ENCODE data around the gene VEGFD.

The VEGFD gene

GRCh38 chrX:15358533-15358932 is 25.7 kb downstream of the VEGFD start:
- H3K27me3 ChIP-seq (ENCODE audit: control insufficient read depth in 1 of 2, insufficient read depth in 2 of 2, low read length in 2 of 2): peaks cover 0 to 3% of the 10 kb centered on the region in 2 donors
- no peaks in the 10 kb centered on the region for H3K4me1 ChIP-seq (ENCODE audit: control insufficient read depth, insufficient read depth, low read length)
- H3K9ac ChIP-seq (ENCODE audit: low read length in 2 of 2): no peak overlapping the region
- H3K36me3 ChIP-seq (ENCODE audit: control insufficient read depth in 2 of 2, insufficient read depth in 2 of 2, low read length in 2 of 2): no peaks in the 10 kb centered on the region
- no peak overlapping the region for H3K27ac ChIP-seq (ENCODE audit: low read length)
- H3K4me3 ChIP-seq (ENCODE audit: low read length in 2 of 2): no peak overlapping the region
- H3K9me3 ChIP-seq (ENCODE audit: control insufficient read depth in 2 of 2, low read length in 2 of 2): no peaks in the 10 kb centered on the region

DNA sequence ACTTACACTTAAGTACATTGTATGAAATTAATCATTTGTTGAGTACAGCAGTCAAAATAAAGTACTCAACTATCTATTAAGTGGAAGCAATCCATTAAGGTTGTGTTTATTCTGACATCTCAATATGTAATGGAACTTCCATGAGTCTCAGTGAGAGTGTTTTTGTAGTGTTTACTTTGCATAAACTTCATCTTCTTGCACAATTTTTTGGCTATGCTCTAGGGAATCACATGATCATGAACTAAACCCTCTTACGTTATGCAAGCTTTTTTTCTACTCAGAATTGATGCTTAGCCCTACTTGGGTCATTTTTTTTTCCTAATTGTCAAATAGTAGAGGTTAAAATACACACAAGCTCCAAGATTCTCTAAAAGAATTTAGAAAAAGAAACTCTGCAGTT is 27.8 kb downstream of the VEGFD start:
- H3K27me3 ChIP-seq (ENCODE audit: control insufficient read depth in 1 of 2, insufficient read depth in 2 of 2, low read length in 2 of 2): peaks cover 0 to 3% of the 10 kb centered on the region in 2 donors
- H3K9me3 ChIP-seq (ENCODE audit: control insufficient read depth in 2 of 2, low read length in 2 of 2): no peaks in the 10 kb centered on the region
- no peak overlapping the region for H3K4me3 ChIP-seq (ENCODE audit: low read length in 2 of 2)
- H3K36me3 ChIP-seq (ENCODE audit: control insufficient read depth in 2 of 2, insufficient read depth in 2 of 2, low read length in 2 of 2): no peaks in the 10 kb centered on the region
- H3K27ac ChIP-seq (ENCODE audit: low read length): no peak overlapping the region
- H3K4me1 ChIP-seq (ENCODE audit: control insufficient read depth, insufficient read depth, low read length): no peaks in the 10 kb centered on the region
- no peak overlapping the region for H3K9ac ChIP-seq (ENCODE audit: low read length in 2 of 2)

DNA sequence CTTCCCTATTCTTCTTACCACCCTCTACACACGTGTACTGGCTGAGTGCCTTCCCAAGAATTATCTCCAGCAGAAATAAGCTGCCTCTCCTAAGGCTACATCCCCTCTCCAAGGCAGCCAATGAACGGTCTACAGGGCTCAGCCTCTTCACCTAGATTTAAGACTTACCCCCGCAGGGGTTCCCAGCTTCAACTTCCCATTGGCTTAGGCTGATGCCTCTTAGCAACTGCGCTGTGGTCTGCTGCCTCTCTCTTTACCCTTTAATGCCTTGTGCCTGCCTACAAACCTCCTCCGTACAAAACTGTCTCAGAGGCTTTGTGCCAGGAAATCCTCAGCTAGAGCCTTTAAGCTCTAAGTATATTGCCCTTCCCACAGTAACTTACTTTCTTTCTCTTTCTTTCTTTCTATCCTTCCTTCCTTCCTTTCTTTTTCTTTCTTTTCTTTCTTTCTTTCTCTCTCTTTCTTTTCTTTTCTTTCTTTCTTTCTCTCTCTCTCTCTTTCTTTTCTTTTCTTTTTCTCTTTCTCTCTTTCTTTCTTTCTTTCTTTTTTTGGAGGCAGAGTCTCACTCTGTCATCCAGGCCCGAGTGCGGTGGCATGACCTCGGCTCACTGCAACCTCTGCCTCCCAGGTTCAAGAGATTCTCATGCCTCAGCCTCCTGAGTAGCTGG is 33.8 kb downstream of the VEGFD start:
- no peak overlapping the region for H3K4me3 ChIP-seq (ENCODE audit: low read length in 2 of 2)
- no peaks in the 10 kb centered on the region for H3K36me3 ChIP-seq (ENCODE audit: control insufficient read depth in 2 of 2, insufficient read depth in 2 of 2, low read length in 2 of 2)
- H3K4me1 ChIP-seq (ENCODE audit: control insufficient read depth, insufficient read depth, low read length): no peaks in the 10 kb centered on the region
- H3K9me3 ChIP-seq (ENCODE audit: control insufficient read depth in 2 of 2, low read length in 2 of 2): no peaks in the 10 kb centered on the region
- H3K27me3 ChIP-seq (ENCODE audit: control insufficient read depth in 1 of 2, insufficient read depth in 2 of 2, low read length in 2 of 2): peaks cover 0 to 4% of the 10 kb centered on the region in 2 donors
- no peak overlapping the region for H3K27ac ChIP-seq (ENCODE audit: low read length)
- H3K9ac ChIP-seq (ENCODE audit: low read length in 2 of 2): no peak overlapping the region

DNA sequence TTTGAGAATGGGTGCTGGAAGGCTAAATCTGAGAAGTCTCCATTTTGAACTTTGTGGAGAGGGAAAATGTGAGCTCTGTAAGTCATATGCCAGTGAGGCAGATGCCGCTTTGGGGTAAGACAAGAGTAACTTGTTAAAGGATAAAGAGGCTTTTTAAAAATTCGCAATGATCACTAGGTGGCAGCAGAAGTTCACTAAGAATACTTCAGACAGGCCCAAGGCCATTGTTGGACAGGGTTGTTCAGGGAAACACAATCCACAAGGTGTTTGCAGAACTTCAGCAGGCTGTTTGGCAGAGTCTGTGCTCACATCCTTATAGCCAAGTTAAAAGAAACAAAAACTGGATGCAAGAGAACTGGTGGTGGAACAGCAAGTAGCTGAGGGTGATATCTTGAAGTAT is 35.2 kb downstream of the VEGFD start:
- no peaks in the 10 kb centered on the region for H3K4me1 ChIP-seq (ENCODE audit: control insufficient read depth, insufficient read depth, low read length)
- H3K9ac ChIP-seq (ENCODE audit: low read length in 2 of 2): no peak overlapping the region
- no peak overlapping the region for H3K4me3 ChIP-seq (ENCODE audit: low read length in 2 of 2)
- no peaks in the 10 kb centered on the region for H3K36me3 ChIP-seq (ENCODE audit: control insufficient read depth in 2 of 2, insufficient read depth in 2 of 2, low read length in 2 of 2)
- H3K9me3 ChIP-seq (ENCODE audit: control insufficient read depth in 2 of 2, low read length in 2 of 2): no peaks in the 10 kb centered on the region
- H3K27ac ChIP-seq (ENCODE audit: low read length): no peak overlapping the region
- H3K27me3 ChIP-seq (ENCODE audit: control insufficient read depth in 1 of 2, insufficient read depth in 2 of 2, low read length in 2 of 2): peaks cover 0 to 4% of the 10 kb centered on the region in 2 donors

- Histone ChIP-seq H3K27me3 (ENCODE audit: control insufficient read depth in 1 of 2, insufficient read depth in 2 of 2, low read length in 2 of 2) (peaks cover 0 to 4% of the 10 kb centered on the region in 2 donors), H3K27ac (ENCODE audit: low read length) (no peak overlapping the region), H3K9ac (ENCODE audit: low read length in 2 of 2) (no peak overlapping the region), H3K36me3 (ENCODE audit: control insufficient read depth in 2 of 2, insufficient read depth in 2 of 2, low read length in 2 of 2) (no peaks in the 10 kb centered on the region), H3K9me3 (ENCODE audit: control insufficient read depth in 2 of 2, low read length in 2 of 2) (no peaks in the 10 kb centered on the region), H3K4me1 (ENCODE audit: control insufficient read depth, insufficient read depth, low read length) (no peaks in the 10 kb centered on the region), H3K4me3 (ENCODE audit: low read length in 2 of 2) (no peak overlapping the region)
Measured at GRCh38 chrX:15345976-15346375, 38.2 kb downstream of the VEGFD start.

- Histone ChIP-seq H3K4me1 (ENCODE audit: control insufficient read depth, insufficient read depth, low read length) (no peaks in the 10 kb centered on the region), H3K4me3 (ENCODE audit: low read length in 2 of 2) (no peak overlapping the region), H3K27me3 (ENCODE audit: control insufficient read depth in 1 of 2, insufficient read depth in 2 of 2, low read length in 2 of 2) (peaks cover 0 to 4% of the 10 kb centered on the region in 2 donors), H3K9ac (ENCODE audit: low read length in 2 of 2) (no peak overlapping the region), H3K36me3 (ENCODE audit: control insufficient read depth in 2 of 2, insufficient read depth in 2 of 2, low read length in 2 of 2) (no peaks in the 10 kb centered on the region), H3K27ac (ENCODE audit: low read length) (no peak overlapping the region), H3K9me3 (ENCODE audit: control insufficient read depth in 2 of 2, low read length in 2 of 2) (no peaks in the 10 kb centered on the region)
Measured at GRCh38 chrX:15344106-15344505, 40.1 kb downstream of the VEGFD start.

DNA sequence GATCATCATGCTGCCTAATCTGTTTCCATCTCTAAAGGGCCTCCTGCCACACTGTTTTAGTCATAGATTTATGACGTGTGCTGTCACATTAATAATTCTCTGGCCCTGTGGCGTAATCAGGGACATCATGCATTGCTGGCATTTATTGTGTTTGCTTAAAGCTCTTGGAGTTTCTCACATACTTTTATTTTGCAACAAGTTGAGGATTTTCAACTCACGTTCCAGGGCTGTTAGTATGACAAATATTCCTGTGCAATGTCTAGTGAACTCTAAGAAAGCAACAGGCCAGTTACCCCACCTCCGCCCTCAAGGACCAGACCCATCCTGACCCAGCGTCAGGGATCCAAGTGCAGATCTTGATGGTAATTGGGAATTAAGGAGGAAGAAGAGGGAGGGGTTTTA is 41.1 kb downstream of the VEGFD start:
- Histone ChIP-seq H3K27me3 (ENCODE audit: control insufficient read depth in 1 of 2, insufficient read depth in 2 of 2, low read length in 2 of 2) (peaks cover 0 to 4% of the 10 kb centered on the region in 2 donors), H3K9me3 (ENCODE audit: control insufficient read depth in 2 of 2, low read length in 2 of 2) (no peaks in the 10 kb centered on the region), H3K36me3 (ENCODE audit: control insufficient read depth in 2 of 2, insufficient read depth in 2 of 2, low read length in 2 of 2) (no peaks in the 10 kb centered on the region), H3K4me1 (ENCODE audit: control insufficient read depth, insufficient read depth, low read length) (no peaks in the 10 kb centered on the region), H3K4me3 (ENCODE audit: low read length in 2 of 2) (no peak overlapping the region), H3K27ac (ENCODE audit: low read length) (no peak overlapping the region), H3K9ac (ENCODE audit: low read length in 2 of 2) (no peak overlapping the region)

- no peaks in the 10 kb centered on the region for H3K4me1 ChIP-seq (ENCODE audit: control insufficient read depth, insufficient read depth, low read length)
- H3K27me3 ChIP-seq (ENCODE audit: control insufficient read depth in 1 of 2, insufficient read depth in 2 of 2, low read length in 2 of 2): peaks cover 0 to 3% of the 10 kb centered on the region in 2 donors
Measured at GRCh38 chrX:15340867-15341266, 43.3 kb downstream of the VEGFD start.

DNA sequence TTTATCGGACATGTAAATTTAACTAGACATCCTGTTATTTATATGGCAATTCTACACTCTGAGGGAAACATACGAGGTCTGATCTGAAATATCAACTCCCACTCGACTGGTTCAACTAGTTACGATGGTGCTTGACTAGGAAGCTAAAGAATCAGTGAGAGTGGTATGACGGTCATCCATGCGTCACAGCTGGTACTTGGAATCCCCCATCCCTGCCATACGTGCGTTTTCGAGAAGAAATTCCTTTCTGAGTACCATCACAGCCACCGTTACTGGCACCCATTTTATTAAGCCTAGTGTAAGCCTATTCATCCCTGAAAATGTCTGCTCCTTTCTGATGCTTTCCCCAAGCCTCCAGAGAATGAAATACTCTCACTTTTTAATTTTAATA is 48.2 kb downstream of the VEGFD start:
- no peaks in the 10 kb centered on the region for H3K4me1 ChIP-seq (ENCODE audit: control insufficient read depth, insufficient read depth, low read length)
- peaks cover 0 to 2% of the 10 kb centered on the region in 2 donors for H3K27me3 ChIP-seq (ENCODE audit: control insufficient read depth in 1 of 2, insufficient read depth in 2 of 2, low read length in 2 of 2)
- peak overlapping the region; percentile 77 to 78 for H3K4me3 ChIP-seq (ENCODE audit: low read length in 2 of 2)
- peak overlapping the region; percentile 63 to 64 for H3K9ac ChIP-seq (ENCODE audit: low read length in 2 of 2)
- H3K9me3 ChIP-seq (ENCODE audit: control insufficient read depth in 2 of 2, low read length in 2 of 2): no peaks in the 10 kb centered on the region
- H3K27ac ChIP-seq (ENCODE audit: low read length): no peak overlapping the region
- peaks cover 0 to 5% of the 10 kb centered on the region in 2 donors for H3K36me3 ChIP-seq (ENCODE audit: control insufficient read depth in 2 of 2, insufficient read depth in 2 of 2, low read length in 2 of 2)

More at GRCh38 chrX:15340867-15341266, 43.3 kb downstream of the VEGFD start:
- H3K9me3 ChIP-seq (ENCODE audit: control insufficient read depth in 2 of 2, low read length in 2 of 2): no peaks in the 10 kb centered on the region
- H3K4me3 ChIP-seq (ENCODE audit: low read length in 2 of 2): no peak overlapping the region
- no peak overlapping the region for H3K9ac ChIP-seq (ENCODE audit: low read length in 2 of 2)
- no peak overlapping the region for H3K27ac ChIP-seq (ENCODE audit: low read length)
- H3K36me3 ChIP-seq (ENCODE audit: control insufficient read depth in 2 of 2, insufficient read depth in 2 of 2, low read length in 2 of 2): no peaks in the 10 kb centered on the region

GRCh38 chrX:15335135-15336022 is 48.8 kb downstream of the VEGFD start, which contains the start of gene PIGA:
PIGA (minus strand) TSS chrX:15335523; CDS start chrX:15331930, 3,593 bp downstream.
- Histone ChIP-seq H3K4me3 (ENCODE audit: low read length in 2 of 2) (peak within 1 kb of the TSS; percentile 77 to 78), H3K4me1 (ENCODE audit: control insufficient read depth, insufficient read depth, low read length) (no peaks in the 10 kb centered on the region), H3K9ac (ENCODE audit: low read length in 2 of 2) (peak within 1 kb of the TSS; percentile 79 to 80), H3K36me3 (ENCODE audit: control insufficient read depth in 2 of 2, insufficient read depth in 2 of 2, low read length in 2 of 2) (peaks cover 0 to 5% of the 10 kb centered on the region in 2 donors), H3K27ac (ENCODE audit: low read length) (peak within 1 kb of the TSS; percentile 60), H3K9me3 (ENCODE audit: control insufficient read depth in 2 of 2, low read length in 2 of 2) (no peaks in the 10 kb centered on the region), H3K27me3 (ENCODE audit: control insufficient read depth in 1 of 2, insufficient read depth in 2 of 2, low read length in 2 of 2) (peaks cover 0 to 2% of the 10 kb centered on the region in 2 donors)

Data from stomach smooth muscle (tissue), 2 donors.